Upper lobe of left lung (tissue), 6 donors: ENCODE measurements around the gene SUPV3L1. TPM values are rescaled to one million over a fixed set of nuclear protein-coding genes. Genes with fewer than 3 reads are reported as not detected.

Source experiments
- ATAC-seq, 2 donors: fragments of 200-7000 bp; cut with Tn5 transposase; one replicate each; pipeline ENCODE4 v1.9.1; 2022; ENCODE audit warnings: mild to moderate bottlenecking in 2 of 2, moderate library complexity in 2 of 2; ENCODE audit not compliant: low FRiP score in 2 of 2
- DNase-seq, 2 donors: peaks; one replicate each; pipeline ENCODE4 v3.0.0-alpha.2; 2019 to 2020
- H3K27ac ChIP-seq, 4 donors: fragments of 200-600 bp; sonication (generic); one replicate each; pipeline ENCODE4 v1.5.1; 2016 to 2019
- H3K27me3 ChIP-seq, 4 donors: fragments of 200-600 bp; sonication (generic); one replicate each; pipeline ENCODE4 v1.5.1; 2017 to 2019
- H3K36me3 ChIP-seq, 4 donors: fragments of 200-600 bp; sonication (generic); one replicate each; pipeline ENCODE4 v1.5.1; 2016 to 2019
- H3K4me1 ChIP-seq, 4 donors: fragments of 200-600 bp; sonication (generic); one replicate each; pipeline ENCODE4 v1.5.1; 2018 to 2019
- H3K4me3 ChIP-seq, 4 donors: fragments of 200-600 bp; sonication (generic); one replicate each; pipeline ENCODE4 v1.5.1; 2017 to 2019; ENCODE audit warnings: mild to moderate bottlenecking in 2 of 4, moderate library complexity in 1 of 4
- H3K9me3 ChIP-seq, 4 donors: fragments of 200-600 bp; sonication (generic); one replicate each; pipeline ENCODE4 v1.5.1; 2018 to 2019
- EP300 ChIP-seq, 4 donors: sonication (generic); formaldehyde crosslinking; IDR thresholded peaks; one replicate each; pipeline ENCODE4 v1.5.1; 2017; ENCODE audit warnings: antibody characterized with exemption in 4 of 4, control low read depth in 2 of 4
- POLR2A ChIP-seq, 4 donors: fragments of 450-650 bp; IDR thresholded peaks; one replicate each; pipeline ENCODE4 v1.5.1; 2016 to 2017; ENCODE audit warnings: antibody characterized with exemption in 4 of 4, mild to moderate bottlenecking in 2 of 4
- POLR2AphosphoS5 ChIP-seq, 2 donors: sonication (generic); formaldehyde crosslinking; IDR thresholded peaks; one replicate each; pipeline ENCODE4 v1.5.1; 2017; ENCODE audit warnings: antibody characterized with exemption in 2 of 2
- WGBS, 2 donors: methylation state at CpG; one replicate each; pipeline ENCODE4 v1.1.5; 2017 to 2018; 5-methylcytosine and 5-hydroxymethylcytosine counted together
- total RNA-seq, 6 donors: library from RNA; depleted of rRNA in 4 of 6; stranded (reverse); fragments of >200 nt in 4 of 6; gene quantifications; one replicate each; pipeline versions ENCODE4 v1.1.0 to v1.2.1, GENCODE V29; 2016 to 2021
- TF ChIP-seq, protein P1 (sequence below), 6 experiments: fragments of 450-650 bp in 4 of 6; fragments of 200-600 bp in 2 of 6; sonication (generic) in 2 of 6; IDR thresholded peaks; one replicate each; pipeline ENCODE4 v1.5.1; 2016 to 2019; ENCODE audit warnings: antibody characterized with exemption in 6 of 6
- donor health status: DM: no; HTN: no; CAD: no; lungs with moderate emphysema.
- donor health status: DM: no; HTN: yes; CAD: no; lungs with severe emphysema.

Gene SUPV3L1
- total RNA-seq, 6 donors from 2014 or later, result 17.0 to 47.1 (median 21.5) TPM

GRCh38 chr10:69241575-69241974, 61.5 kb downstream of the SUPV3L1 start:
- Histone ChIP-seq H3K27me3 (no peaks in the 10 kb centered on the region), H3K9me3 (no peaks in the 10 kb centered on the region), H3K4me3 (no peak overlapping the region), H3K36me3 (no peaks in the 10 kb centered on the region), H3K27ac (no peak overlapping the region), H3K4me1 (peaks cover 0 to 12% (median 5%) of the 10 kb centered on the region in 4 donors)
- ATAC-seq, result no peak
- DNase-seq, result no peak
- WGBS, 2 donors, result 87 to 95% methylated on average over 7 of the region's 7 CpGs
- TF ChIP-seq, protein P1, sequence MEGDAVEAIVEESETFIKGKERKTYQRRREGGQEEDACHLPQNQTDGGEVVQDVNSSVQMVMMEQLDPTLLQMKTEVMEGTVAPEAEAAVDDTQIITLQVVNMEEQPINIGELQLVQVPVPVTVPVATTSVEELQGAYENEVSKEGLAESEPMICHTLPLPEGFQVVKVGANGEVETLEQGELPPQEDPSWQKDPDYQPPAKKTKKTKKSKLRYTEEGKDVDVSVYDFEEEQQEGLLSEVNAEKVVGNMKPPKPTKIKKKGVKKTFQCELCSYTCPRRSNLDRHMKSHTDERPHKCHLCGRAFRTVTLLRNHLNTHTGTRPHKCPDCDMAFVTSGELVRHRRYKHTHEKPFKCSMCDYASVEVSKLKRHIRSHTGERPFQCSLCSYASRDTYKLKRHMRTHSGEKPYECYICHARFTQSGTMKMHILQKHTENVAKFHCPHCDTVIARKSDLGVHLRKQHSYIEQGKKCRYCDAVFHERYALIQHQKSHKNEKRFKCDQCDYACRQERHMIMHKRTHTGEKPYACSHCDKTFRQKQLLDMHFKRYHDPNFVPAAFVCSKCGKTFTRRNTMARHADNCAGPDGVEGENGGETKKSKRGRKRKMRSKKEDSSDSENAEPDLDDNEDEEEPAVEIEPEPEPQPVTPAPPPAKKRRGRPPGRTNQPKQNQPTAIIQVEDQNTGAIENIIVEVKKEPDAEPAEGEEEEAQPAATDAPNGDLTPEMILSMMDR (IDR thresholded peaks at IDR 0.05), result no peak
- no peak for TF ChIP-seq POLR2AphosphoS5 (IDR thresholded peaks at IDR 0.05)
- no peak for TF ChIP-seq EP300 (IDR thresholded peaks at IDR 0.05)
- no peak for TF ChIP-seq POLR2A (IDR thresholded peaks at IDR 0.05)

- no peak overlapping the region for H3K27ac ChIP-seq
- no peaks in the 10 kb centered on the region for H3K27me3 ChIP-seq
- 85 to 90% methylated on average over 11 of the region's 11 CpGs for WGBS, 2 donors
- no peak overlapping the region for H3K4me3 ChIP-seq
- no peaks in the 10 kb centered on the region for H3K9me3 ChIP-seq
- TF ChIP-seq, protein P1 (IDR thresholded peaks at IDR 0.05), result no peak
- TF ChIP-seq POLR2AphosphoS5 (IDR thresholded peaks at IDR 0.05), result no peak
- TF ChIP-seq POLR2A (IDR thresholded peaks at IDR 0.05), result no peak
- no peak for TF ChIP-seq EP300 (IDR thresholded peaks at IDR 0.05)
- ATAC-seq (no peak), DNase-seq (no peak)
- no peaks in the 10 kb centered on the region for H3K36me3 ChIP-seq
- H3K4me1 ChIP-seq, result peaks cover 0 to 12% (median 5%) of the 10 kb centered on the region in 4 donors
These were observed 62.2 kb downstream of the SUPV3L1 start for GRCh38 chr10:69242040-69242851.

GRCh38 chr10:69242852-69243212, 62.8 kb downstream of the SUPV3L1 start:
- no peak for DNase-seq
- peaks cover 0 to 10% (median 5%) of the 10 kb centered on the region in 4 donors for H3K4me1 ChIP-seq
- no peak overlapping the region for H3K27ac ChIP-seq
- H3K27me3 ChIP-seq, result no peaks in the 10 kb centered on the region
- 77 to 88% methylated on average over 5 of the region's 5 CpGs for WGBS, 2 donors
- H3K4me3 ChIP-seq, result no peak overlapping the region
- no peaks in the 10 kb centered on the region for H3K36me3 ChIP-seq
- ATAC-seq, result no peak
- no peaks in the 10 kb centered on the region for H3K9me3 ChIP-seq
- no peak for TF ChIP-seq EP300 (IDR thresholded peaks at IDR 0.05)
- TF ChIP-seq POLR2AphosphoS5 (IDR thresholded peaks at IDR 0.05), result no peak
- TF ChIP-seq POLR2A (IDR thresholded peaks at IDR 0.05), result no peak
- TF ChIP-seq, protein P1 (IDR thresholded peaks at IDR 0.05), result no peak

DNA sequence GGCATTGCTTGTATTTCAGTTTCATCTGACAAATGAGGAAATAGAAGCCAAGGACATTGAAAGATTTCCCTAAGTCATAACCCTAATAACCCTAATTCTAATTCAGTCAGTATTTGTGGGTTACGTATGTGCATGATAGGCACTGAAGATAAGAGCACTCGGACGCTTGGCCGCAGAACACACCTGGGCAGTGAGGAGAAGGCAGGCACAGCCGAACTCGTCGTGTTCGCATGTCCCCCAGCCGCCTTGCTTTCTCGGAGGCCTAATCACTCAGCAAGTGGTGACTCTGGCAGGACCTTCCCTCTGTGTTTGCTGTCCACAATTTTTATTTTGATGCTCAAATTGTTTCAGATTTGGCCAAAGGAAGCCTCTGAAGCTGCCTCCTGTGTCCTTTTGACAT, 63.8 kb downstream of the SUPV3L1 start:
- no peak for DNase-seq
- WGBS, 2 donors, result 91% methylated on average over 10 of the region's 10 CpGs
- Histone ChIP-seq H3K4me3 (no peak overlapping the region), H3K4me1 (peaks cover 0 to 10% (median 5%) of the 10 kb centered on the region in 4 donors), H3K9me3 (no peaks in the 10 kb centered on the region), H3K27ac (no peak overlapping the region), H3K36me3 (no peaks in the 10 kb centered on the region), H3K27me3 (no peaks in the 10 kb centered on the region)
- TF ChIP-seq POLR2AphosphoS5 (IDR thresholded peaks at IDR 0.05), result no peak
- TF ChIP-seq, protein P1 (IDR thresholded peaks at IDR 0.05), result no peak
- ATAC-seq, result no peak

DNA sequence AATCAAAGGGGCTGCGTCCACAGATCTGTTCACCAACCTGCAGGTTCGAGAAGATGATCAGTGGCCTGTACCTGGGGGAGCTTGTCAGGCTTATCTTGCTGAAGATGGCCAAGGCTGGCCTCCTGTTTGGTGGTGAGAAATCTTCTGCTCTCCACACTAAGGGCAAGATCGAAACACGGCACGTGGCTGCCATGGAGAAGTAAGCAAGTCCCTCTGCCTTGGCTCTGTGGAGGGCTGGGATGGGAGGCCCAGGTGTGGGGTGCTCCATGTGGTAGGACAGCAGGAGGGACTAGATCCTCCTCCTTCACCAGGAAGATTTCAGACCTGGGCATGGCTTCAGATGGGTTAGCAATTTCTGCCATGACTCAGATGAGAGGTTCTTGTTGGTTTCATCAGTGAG, 66.0 kb downstream of the SUPV3L1 start:
- TF ChIP-seq POLR2A (IDR thresholded peaks at IDR 0.05), result no peak
- TF ChIP-seq, protein P1 (IDR thresholded peaks at IDR 0.05), result no peak
- TF ChIP-seq EP300 (IDR thresholded peaks at IDR 0.05), result no peak
- TF ChIP-seq POLR2AphosphoS5 (IDR thresholded peaks at IDR 0.05), result no peak
- ATAC-seq, result no peak
- H3K4me1 ChIP-seq, result no peaks in the 10 kb centered on the region
- 90 to 92% methylated on average over 3 to 5 of the region's 5 CpGs for whole genome bisulfite sequencing, 2 donors
- no peaks in the 10 kb centered on the region for H3K27me3 ChIP-seq
- H3K27ac ChIP-seq, result no peak overlapping the region
- no peak for DNase-seq
- no peaks in the 10 kb centered on the region for H3K36me3 ChIP-seq
- H3K9me3 ChIP-seq, result no peaks in the 10 kb centered on the region
- no peak overlapping the region for H3K4me3 ChIP-seq
